HG03097 (cell line): ENCODE results near the gene MED20.

ENCODE experiments used
- ATAC-seq: cut with Tn5 transposase; IDR thresholded peaks from one replicate; pipeline ENCODE4 v1.9.1; 2021; ENCODE audit not compliant: unreplicated experiment, low FRiP score

Gene MED20

GRCh38 chr6:41914869-41915530 lies 5.9 kb downstream of the MED20 start:
- ATAC-seq = no peak

GRCh38 chr6:41914343-41914742 lies 6.6 kb downstream of the MED20 start:
- ATAC-seq = no peak

- ATAC-seq = no peak
These were observed 11.2 kb downstream of the MED20 start for GRCh38 chr6:41909727-41910126.

GRCh38 chr6:41901882-41902519 lies 18.9 kb downstream of the MED20 start:
- no peak for ATAC-seq

GRCh38 chr6:41900861-41901260 lies 20.1 kb downstream of the MED20 start:
- ATAC-seq = no peak

- ATAC-seq = no peak
These were observed 24.7 kb downstream of the MED20 start for GRCh38 chr6:41896281-41896680.

GRCh38 chr6:41895300-41896233 lies 25.4 kb downstream of the MED20 start, which contains the start of gene USP49:
USP49 (minus strand) TSS chr6:41895375; CDS start chr6:41806983, 88,392 bp downstream.
- ATAC-seq = peak; percentile 76

GRCh38 chr6:41894366-41895299 lies 26.3 kb downstream of the MED20 start:
- ATAC-seq = peak; percentile 25

GRCh38 chr6:41892921-41893564 lies 27.9 kb downstream of the MED20 start:
- ATAC-seq = no peak

- ATAC-seq = no peak
These were observed 33.6 kb downstream of the MED20 start for GRCh38 chr6:41887331-41887751.

GRCh38 chr6:41885930-41886329 lies 35.0 kb downstream of the MED20 start:
- ATAC-seq = no peak

- ATAC-seq = no peak
These were observed 36.0 kb downstream of the MED20 start for GRCh38 chr6:41884957-41885356.

GRCh38 chr6:41881506-41881905 lies 39.4 kb downstream of the MED20 start:
- ATAC-seq = no peak

GRCh38 chr6:41878961-41879405 lies 42.0 kb downstream of the MED20 start:
- ATAC-seq = no peak

GRCh38 chr6:41878246-41878645 lies 42.7 kb downstream of the MED20 start:
- no peak for ATAC-seq

GRCh38 chr6:41877051-41877680 lies 43.8 kb downstream of the MED20 start:
- no peak for ATAC-seq

GRCh38 chr6:41874741-41875140 lies 46.2 kb downstream of the MED20 start:
- ATAC-seq = no peak

- ATAC-seq = no peak
These were observed 48.8 kb downstream of the MED20 start for GRCh38 chr6:41872147-41872546.

- ATAC-seq = no peak
These were observed 49.2 kb downstream of the MED20 start for GRCh38 chr6:41871691-41872090.
